Lower lobe of right lung (tissue), 2 donors: ENCODE measurements around the gene VWA3B. TPM values are rescaled to one million over a fixed set of nuclear protein-coding genes. Genes with fewer than 3 reads are reported as not detected.

Experiments used
- ATAC-seq, 2 donors: fragments of 200-7000 bp; cut with Tn5 transposase; one replicate each; pipeline ENCODE4 v1.9.1; 2020 to 2022; ENCODE audit warnings: mild to moderate bottlenecking in 2 of 2, moderate library complexity in 2 of 2
- DNase-seq: peaks from one replicate; pipeline ENCODE4 v3.0.0-alpha.2; 2020
- H3K27ac ChIP-seq: fragments of 200-600 bp; one replicate; pipeline ENCODE4 v1.8.0; 2022
- H3K27me3 ChIP-seq: fragments of 200-600 bp; one replicate; pipeline ENCODE4 v1.8.0; 2022; ENCODE audit warnings: low read depth
- H3K36me3 ChIP-seq: fragments of 200-600 bp; one replicate; pipeline ENCODE4 v1.8.0; 2022; ENCODE audit warnings: mild to moderate bottlenecking
- H3K4me1 ChIP-seq: fragments of 200-600 bp; one replicate; pipeline ENCODE4 v1.8.0; 2022
- H3K4me3 ChIP-seq: fragments of 200-600 bp; one replicate; pipeline ENCODE4 v1.8.0; 2022; ENCODE audit warnings: mild to moderate bottlenecking
- H3K9me3 ChIP-seq: fragments of 200-600 bp; one replicate; pipeline ENCODE4 v1.8.0; 2022
- intact Hi-C: fragments of 100-400 bp; cut with DNase I; formaldehyde crosslinking; loops from one replicate; pipeline ENCODE4 v1.11.0; 2022
- total RNA-seq: library from RNA; stranded (reverse); fragmentation: NEBNext Ultra II Directional; extraction: Animal tissue kit (Norgen Biotek cat#: 25700); gene quantifications from one replicate; pipeline ENCODE4 v1.2.1, GENCODE V29; 2021
- TF ChIP-seq, protein P1 (sequence below): fragments of 200-600 bp; IDR thresholded peaks from one replicate; pipeline ENCODE4 v1.8.0; 2022; ENCODE audit warnings: antibody characterized with exemption, mild to moderate bottlenecking
- donor health status: DM: no; HTN: yes; CAD: no; lungs with severe emphysema.

The VWA3B gene
- total RNA-seq, 1 donor from 2014 or later = 7.9 TPM

DNA sequence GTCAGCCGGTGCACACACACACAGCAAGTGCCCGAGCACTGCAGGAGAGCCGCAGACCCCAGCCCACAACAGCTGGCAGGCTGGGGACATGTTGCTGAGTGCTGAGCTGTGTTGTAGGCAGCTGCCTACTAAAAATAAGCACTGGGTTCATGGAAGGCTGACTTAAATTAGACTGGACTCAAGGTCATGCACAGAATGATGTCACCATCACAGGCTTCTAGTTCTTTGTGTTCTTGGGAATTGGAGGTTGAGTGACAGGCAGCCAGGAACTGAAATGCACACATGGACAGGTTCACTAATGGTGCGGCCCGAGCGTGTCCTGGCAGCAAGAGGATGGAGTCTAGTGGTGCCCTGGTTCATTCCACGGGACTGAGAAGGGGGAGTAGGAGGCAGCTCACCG is 71.3 kb downstream of the VWA3B start:
- ATAC-seq = no peak

DNA sequence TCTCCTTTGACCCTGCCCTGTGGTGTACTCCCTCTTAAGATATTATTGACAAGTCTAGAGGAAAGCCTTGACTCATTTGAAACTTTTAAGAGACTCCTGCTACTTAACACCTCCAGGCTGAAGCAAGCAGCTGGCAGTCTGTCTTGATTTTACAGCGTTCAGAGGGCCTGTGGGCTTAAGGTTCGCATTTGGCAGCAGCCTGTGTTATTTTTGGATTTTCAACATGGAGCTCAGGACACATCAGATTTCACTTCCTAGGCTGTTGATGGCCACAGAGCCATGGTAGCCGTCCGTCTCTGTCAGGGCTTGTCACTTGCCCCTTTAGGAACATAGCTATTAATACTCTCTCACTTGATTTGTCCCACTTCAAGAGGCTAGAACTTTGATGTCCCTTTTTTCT is 73.6 kb downstream of the VWA3B start:
- no peak for ATAC-seq
- TF ChIP-seq, protein P1, sequence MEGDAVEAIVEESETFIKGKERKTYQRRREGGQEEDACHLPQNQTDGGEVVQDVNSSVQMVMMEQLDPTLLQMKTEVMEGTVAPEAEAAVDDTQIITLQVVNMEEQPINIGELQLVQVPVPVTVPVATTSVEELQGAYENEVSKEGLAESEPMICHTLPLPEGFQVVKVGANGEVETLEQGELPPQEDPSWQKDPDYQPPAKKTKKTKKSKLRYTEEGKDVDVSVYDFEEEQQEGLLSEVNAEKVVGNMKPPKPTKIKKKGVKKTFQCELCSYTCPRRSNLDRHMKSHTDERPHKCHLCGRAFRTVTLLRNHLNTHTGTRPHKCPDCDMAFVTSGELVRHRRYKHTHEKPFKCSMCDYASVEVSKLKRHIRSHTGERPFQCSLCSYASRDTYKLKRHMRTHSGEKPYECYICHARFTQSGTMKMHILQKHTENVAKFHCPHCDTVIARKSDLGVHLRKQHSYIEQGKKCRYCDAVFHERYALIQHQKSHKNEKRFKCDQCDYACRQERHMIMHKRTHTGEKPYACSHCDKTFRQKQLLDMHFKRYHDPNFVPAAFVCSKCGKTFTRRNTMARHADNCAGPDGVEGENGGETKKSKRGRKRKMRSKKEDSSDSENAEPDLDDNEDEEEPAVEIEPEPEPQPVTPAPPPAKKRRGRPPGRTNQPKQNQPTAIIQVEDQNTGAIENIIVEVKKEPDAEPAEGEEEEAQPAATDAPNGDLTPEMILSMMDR = no peak
- DNase-seq = no peak
- Histone ChIP-seq H3K9me3 (no peaks in the 10 kb centered on the region), H3K27me3 (no peaks in the 10 kb centered on the region), H3K36me3 (no peaks in the 10 kb centered on the region), H3K4me3 (no peak overlapping the region), H3K4me1 (no peaks in the 10 kb centered on the region), H3K27ac (no peak overlapping the region)
- intact Hi-C loops = no loop called here

More for the DNA sequence above, 71.3 kb downstream of the VWA3B start:
- Histone ChIP-seq H3K36me3 (no peaks in the 10 kb centered on the region), H3K4me1 (no peaks in the 10 kb centered on the region), H3K9me3 (no peaks in the 10 kb centered on the region), H3K4me3 (no peak overlapping the region), H3K27me3 (no peaks in the 10 kb centered on the region), H3K27ac (no peak overlapping the region)
- no peak for DNase-seq
- TF ChIP-seq, protein P1 = no peak
- intact Hi-C loops = no loop called here

DNA sequence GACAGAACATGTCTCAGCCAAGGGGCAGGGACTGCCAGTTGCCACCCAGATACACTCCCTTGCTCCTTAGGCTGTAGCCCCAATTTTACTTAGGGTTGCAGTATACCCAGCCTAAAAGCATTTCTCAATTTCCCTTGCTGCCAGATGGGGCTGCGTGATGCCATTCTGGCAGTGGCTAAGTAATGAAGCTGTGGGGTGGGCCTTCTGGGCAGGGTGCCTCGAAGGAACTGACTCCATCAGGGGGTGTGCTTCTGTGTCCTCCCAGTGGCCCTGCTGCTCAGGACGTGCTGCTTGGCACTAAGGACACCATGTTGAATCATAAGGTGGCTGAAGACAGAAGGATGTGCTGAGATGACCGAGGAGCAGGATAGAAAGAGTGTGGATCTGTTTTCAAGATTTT is 74.2 kb downstream of the VWA3B start:
- DNase-seq = no peak
- Histone ChIP-seq H3K9me3 (no peaks in the 10 kb centered on the region), H3K4me3 (no peak overlapping the region), H3K4me1 (no peaks in the 10 kb centered on the region), H3K27ac (no peak overlapping the region), H3K27me3 (no peaks in the 10 kb centered on the region), H3K36me3 (no peaks in the 10 kb centered on the region)
- no peak for ATAC-seq
- intact Hi-C loops = no loop called here
- TF ChIP-seq, protein P1 = no peak

DNA sequence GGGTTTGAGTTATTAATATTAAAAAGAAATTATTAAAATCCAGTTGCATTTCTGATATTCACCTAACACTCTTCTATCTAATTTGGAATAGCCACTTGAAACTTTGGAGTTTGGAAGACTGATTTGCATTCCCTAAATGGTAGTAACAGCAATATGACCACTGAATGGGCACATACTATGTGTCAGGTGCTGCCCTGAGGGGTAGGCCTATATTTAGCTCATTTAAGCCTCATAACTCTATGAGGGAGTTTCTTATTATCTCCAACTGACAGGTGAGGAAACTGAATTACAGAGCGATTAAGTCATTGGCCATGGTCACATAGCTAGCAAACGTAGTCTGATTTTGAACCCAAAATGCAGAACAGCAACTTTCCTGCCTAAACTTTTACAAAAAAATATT is 77.3 kb downstream of the VWA3B start:
- intact Hi-C loops = no loop called here
- Histone ChIP-seq H3K4me3 (no peak overlapping the region), H3K4me1 (no peaks in the 10 kb centered on the region), H3K9me3 (no peaks in the 10 kb centered on the region), H3K27ac (no peak overlapping the region), H3K27me3 (no peaks in the 10 kb centered on the region), H3K36me3 (no peaks in the 10 kb centered on the region)
- TF ChIP-seq, protein P1 = no peak
- DNase-seq (no peak), ATAC-seq (no peak)

DNA sequence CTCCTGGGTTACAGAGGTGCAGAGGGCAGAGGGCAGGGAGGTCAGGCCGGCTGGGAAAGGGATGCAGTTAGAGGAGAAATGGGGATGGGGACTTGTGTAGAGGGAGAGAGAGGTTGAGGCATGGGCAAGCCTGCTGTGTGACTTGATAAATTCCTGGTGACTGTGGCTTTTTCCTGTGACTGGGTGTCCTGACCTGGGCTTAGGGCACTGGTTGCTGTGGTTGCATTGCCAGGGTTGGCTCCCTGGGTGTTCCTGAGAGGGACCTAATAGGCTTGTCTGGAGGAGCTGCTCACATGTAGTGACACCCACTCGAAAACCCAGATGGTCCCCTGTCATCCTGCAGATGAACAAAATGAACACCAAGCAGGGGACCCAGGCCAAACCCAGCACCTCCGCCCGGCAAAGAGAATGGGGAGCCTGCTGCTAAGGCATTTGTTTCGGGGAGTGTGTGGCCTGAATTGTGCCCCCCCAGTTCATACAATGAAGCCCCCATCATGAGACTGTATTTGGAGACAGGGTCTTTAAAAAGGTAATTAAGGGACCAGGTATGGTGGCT is 78.6 kb downstream of the VWA3B start:
- ATAC-seq = no peak
- no peaks in the 10 kb centered on the region for H3K36me3 ChIP-seq
- no peak overlapping the region for H3K4me3 ChIP-seq
- H3K9me3 ChIP-seq = no peaks in the 10 kb centered on the region
- intact Hi-C loops = no loop called here
- no peak overlapping the region for H3K27ac ChIP-seq
- TF ChIP-seq, protein P1 = no peak
- no peak for DNase-seq
- H3K4me1 ChIP-seq = no peaks in the 10 kb centered on the region
- no peaks in the 10 kb centered on the region for H3K27me3 ChIP-seq

DNA sequence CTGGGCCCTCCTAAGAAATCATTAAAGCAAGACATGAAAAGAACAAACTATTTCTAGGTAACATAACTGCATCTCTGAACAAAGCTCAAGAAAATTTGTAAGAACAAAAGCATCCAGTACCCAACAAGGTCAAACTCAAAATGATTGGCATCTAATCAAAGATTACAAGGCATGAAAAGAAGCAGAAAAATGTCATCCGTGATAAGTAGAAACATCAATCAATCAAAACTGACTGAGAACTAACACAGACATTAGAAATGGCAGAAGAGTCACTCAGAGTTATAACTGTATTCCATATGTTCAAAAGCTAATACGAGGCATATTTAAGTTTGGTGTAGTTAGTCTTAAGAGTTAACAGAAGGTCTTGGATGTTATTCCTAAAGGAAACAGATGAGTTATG is 80.9 kb downstream of the VWA3B start:
- Histone ChIP-seq H3K9me3 (no peaks in the 10 kb centered on the region), H3K36me3 (no peaks in the 10 kb centered on the region), H3K4me1 (no peaks in the 10 kb centered on the region), H3K27me3 (no peaks in the 10 kb centered on the region), H3K4me3 (no peak overlapping the region), H3K27ac (no peak overlapping the region)
- DNase-seq = no peak
- no peak for ATAC-seq
- intact Hi-C loops = no loop called here
- TF ChIP-seq, protein P1 = no peak
